ENCODE results near the gene SNRNP48. TPM values are rescaled to one million over a fixed set of nuclear protein-coding genes. Genes with fewer than 3 reads are reported as not detected.

Gene SNRNP48
- total and polyA plus RNA-seq, 4 donors, result 4.6 to 23.9 (median 6.7) TPM

DNA sequence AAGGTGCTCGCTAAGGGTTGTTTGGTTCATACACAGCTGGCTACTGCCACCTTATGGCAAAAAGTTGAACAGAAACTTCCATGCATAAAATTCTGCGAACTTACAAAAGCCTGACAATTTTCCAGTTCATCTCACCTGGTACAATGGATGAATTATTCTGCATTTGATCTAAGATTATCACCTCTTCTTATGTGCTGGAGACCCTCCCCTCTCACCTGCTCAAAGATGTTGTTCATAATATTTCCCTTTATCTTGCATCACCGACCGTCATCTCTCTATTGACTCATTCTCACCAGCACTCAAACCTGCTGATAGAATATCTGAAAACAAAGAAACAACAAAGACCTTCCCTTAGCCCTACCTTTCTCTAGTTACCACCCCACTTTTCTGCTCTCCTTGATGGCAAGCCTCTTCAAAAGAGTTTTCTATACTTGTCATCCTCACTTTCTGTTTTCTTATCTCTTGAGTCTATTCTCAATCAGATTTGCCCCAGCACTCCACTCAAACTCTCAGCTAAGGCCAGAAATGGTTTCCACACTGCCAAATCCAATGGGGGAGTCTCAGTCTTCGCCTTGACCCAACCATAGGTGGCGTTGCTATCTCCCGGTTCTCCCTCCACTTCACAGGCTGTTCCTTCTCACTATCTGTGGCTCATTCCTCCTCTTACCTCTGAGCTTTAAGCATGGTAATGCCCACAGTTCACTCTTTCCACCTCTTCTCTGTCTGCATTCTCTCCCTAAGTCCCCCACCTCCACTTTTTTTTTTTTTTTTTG is 25.8 kb downstream of the SNRNP48 start:
- no peaks in the 10 kb centered on the region for H3K9me3 ChIP-seq (ENCODE audit: control insufficient read depth in 4 of 4, insufficient read depth in 3 of 4, low read length in 3 of 4)
- H3K4me3 ChIP-seq, result no peak overlapping the region
- H3K9ac ChIP-seq (ENCODE audit: insufficient read depth in 1 of 2, low read length in 2 of 2), result peak overlapping the region in 1 of 2 donors; percentile 20
- ATAC-seq (ENCODE audit: insufficient read depth, low FRiP score) (no peak), DNase-seq (peak; percentile 56 to 82 (median 76))
- TF ChIP-seq CTCF (IDR thresholded peaks at IDR 0.05; ENCODE audit: control extremely low read depth, extremely low read depth), result peak; percentile 70
- H3K27ac ChIP-seq (ENCODE audit: low read depth in 1 of 2, low read length in 1 of 2), result no peak overlapping the region
- H3K4me1 ChIP-seq (ENCODE audit: control insufficient read depth in 5 of 5, insufficient read depth in 5 of 5, low read length in 5 of 5), result peaks cover 0 to 8% (median 0%) of the 10 kb centered on the region in 5 donors
- peaks cover 4 to 11% (median 7%) of the 10 kb centered on the region in 4 donors for H3K36me3 ChIP-seq (ENCODE audit: control insufficient read depth in 4 of 4, insufficient read depth in 4 of 4, low read length in 4 of 4)
- H3K27me3 ChIP-seq (ENCODE audit: control insufficient read depth in 3 of 3, insufficient read depth in 3 of 3, low read length in 2 of 3), result no peaks in the 10 kb centered on the region
- 29 to 35% methylated on average over 7 of the region's 7 CpGs for WGBS, 2 donors

DNA sequence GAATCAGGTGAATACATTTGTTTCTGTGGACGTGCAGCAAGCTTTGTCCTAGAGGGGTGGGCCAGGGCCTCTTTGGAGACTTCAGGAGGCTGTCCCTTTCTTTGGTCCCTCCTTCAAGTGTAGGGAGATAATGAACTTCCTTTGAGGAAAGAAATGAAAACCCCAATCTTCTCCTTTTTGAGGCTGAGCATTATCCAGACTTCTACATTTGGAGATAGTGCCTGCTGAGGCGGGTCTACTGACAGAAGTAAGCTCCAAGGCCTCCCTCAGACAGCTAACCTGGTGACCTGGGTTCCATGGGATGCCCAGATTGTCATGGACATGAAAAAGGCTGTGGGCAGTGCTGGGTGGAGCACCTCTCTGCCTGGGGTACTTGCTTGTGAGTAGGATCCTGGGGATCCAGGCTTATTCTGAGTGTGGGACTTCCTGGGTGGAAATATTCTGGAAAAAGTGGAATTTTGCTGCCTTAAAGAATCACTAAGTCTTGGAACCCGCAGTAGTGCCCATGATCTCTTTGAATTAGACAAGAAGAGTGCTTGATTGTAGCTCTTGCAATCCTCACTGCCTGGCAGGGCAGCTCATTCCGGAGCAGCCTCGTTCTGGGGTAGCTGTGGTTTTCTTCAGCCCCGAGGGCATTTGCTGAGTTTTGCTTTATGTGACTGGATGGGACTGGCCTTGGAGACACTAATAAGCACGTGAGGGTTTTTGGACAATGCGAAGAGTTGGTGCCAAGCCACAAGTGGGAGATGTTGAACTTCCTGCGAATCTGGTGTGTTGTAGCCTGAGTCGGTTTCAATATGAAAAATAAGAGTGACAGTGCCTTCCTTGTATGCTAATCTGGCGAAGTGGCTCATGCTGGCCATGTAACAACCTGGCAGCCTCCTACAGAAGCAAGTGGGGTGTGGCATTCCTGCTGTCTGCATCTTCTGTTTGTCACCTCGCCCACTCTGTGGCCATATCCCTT is 28.1 kb downstream of the SNRNP48 start:
- DNase-seq (peak in 2 of 3 donors; percentile 5 to 45), ATAC-seq (ENCODE audit: insufficient read depth, low FRiP score) (peak; percentile 20)
- H3K27ac ChIP-seq (ENCODE audit: low read depth in 1 of 2, low read length in 1 of 2), result no peak overlapping the region
- no peak for TF ChIP-seq CTCF (IDR thresholded peaks at IDR 0.05; ENCODE audit: control extremely low read depth, extremely low read depth)
- H3K9ac ChIP-seq (ENCODE audit: insufficient read depth in 1 of 2, low read length in 2 of 2), result no peak overlapping the region
- H3K4me1 ChIP-seq (ENCODE audit: control insufficient read depth in 5 of 5, insufficient read depth in 5 of 5, low read length in 5 of 5), result peaks cover 0 to 8% (median 0%) of the 10 kb centered on the region in 5 donors
- peaks cover 0 to under 1% (median under 1%) of the 10 kb centered on the region in 4 donors for H3K36me3 ChIP-seq (ENCODE audit: control insufficient read depth in 4 of 4, insufficient read depth in 4 of 4, low read length in 4 of 4)
- WGBS, 2 donors, result 26 to 37% methylated on average over 12 of the region's 12 CpGs
- no peak overlapping the region for H3K4me3 ChIP-seq
- H3K27me3 ChIP-seq (ENCODE audit: control insufficient read depth in 3 of 3, insufficient read depth in 3 of 3, low read length in 2 of 3), result no peaks in the 10 kb centered on the region
- H3K9me3 ChIP-seq (ENCODE audit: control insufficient read depth in 4 of 4, insufficient read depth in 3 of 4, low read length in 3 of 4), result no peaks in the 10 kb centered on the region

- DNase-seq (no peak), ATAC-seq (ENCODE audit: insufficient read depth, low FRiP score) (no peak)
- H3K36me3 ChIP-seq (ENCODE audit: control insufficient read depth in 4 of 4, insufficient read depth in 4 of 4, low read length in 4 of 4), result no peaks in the 10 kb centered on the region
- no peak for TF ChIP-seq CTCF (IDR thresholded peaks at IDR 0.05; ENCODE audit: control extremely low read depth, extremely low read depth)
- WGBS, 2 donors, result 93 to 98% methylated on average over 5 of the region's 5 CpGs
- peaks cover 0 to 3% (median 0%) of the 10 kb centered on the region in 5 donors for H3K4me1 ChIP-seq (ENCODE audit: control insufficient read depth in 5 of 5, insufficient read depth in 5 of 5, low read length in 5 of 5)
- no peak overlapping the region for H3K4me3 ChIP-seq
- H3K9ac ChIP-seq (ENCODE audit: insufficient read depth in 1 of 2, low read length in 2 of 2), result no peak overlapping the region
- H3K9me3 ChIP-seq (ENCODE audit: control insufficient read depth in 4 of 4, insufficient read depth in 3 of 4, low read length in 3 of 4), result no peaks in the 10 kb centered on the region
- no peak overlapping the region for H3K27ac ChIP-seq (ENCODE audit: low read depth in 1 of 2, low read length in 1 of 2)
- no peaks in the 10 kb centered on the region for H3K27me3 ChIP-seq (ENCODE audit: control insufficient read depth in 3 of 3, insufficient read depth in 3 of 3, low read length in 2 of 3)
Observed at GRCh38 chr6:7621761-7622160, 31.8 kb downstream of the SNRNP48 start.

All from lung (tissue), 12 donors.